PC-9 (cell line): ENCODE results near the gene PTPN1.

Experiments
- EZH2 ChIP-seq: fragments of 200-600 bp; sonication (generic); IDR thresholded peaks from 2 replicates; pipeline ENCODE4 v1.8.0; 2017; ENCODE audit warnings: antibody characterized with exemption, low read depth
- TF ChIP-seq, protein P1 (sequence below): fragments of 200-600 bp; sonication (generic); conservative IDR thresholded peaks from 2 replicates; pipeline ENCODE4 v1.6.1; 2017; ENCODE audit warnings: mixed run types, antibody characterized with exemption, mild to moderate bottlenecking, moderate library complexity

DNA sequence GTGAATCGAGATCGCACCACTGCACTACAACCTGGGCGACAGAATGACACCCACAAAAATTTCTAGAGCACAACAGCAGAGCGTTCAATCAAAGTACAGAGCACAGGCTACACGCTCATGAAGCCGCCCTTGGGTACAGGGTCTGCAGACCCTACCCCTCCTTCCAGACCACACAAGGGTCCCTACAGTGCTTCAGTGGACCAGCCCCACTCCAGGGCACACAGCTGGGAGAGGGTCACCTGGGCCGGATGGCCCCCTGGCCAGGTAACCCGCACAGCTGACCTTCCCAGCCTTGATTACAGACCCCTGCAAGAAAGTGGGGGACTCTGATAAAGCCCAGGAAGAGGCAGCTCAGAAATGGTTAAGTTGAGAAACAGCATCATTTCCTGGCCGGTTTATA, 117.6 kb downstream of the PTPN1 start:
- no peak for TF ChIP-seq EZH2
- TF ChIP-seq, protein P1, sequence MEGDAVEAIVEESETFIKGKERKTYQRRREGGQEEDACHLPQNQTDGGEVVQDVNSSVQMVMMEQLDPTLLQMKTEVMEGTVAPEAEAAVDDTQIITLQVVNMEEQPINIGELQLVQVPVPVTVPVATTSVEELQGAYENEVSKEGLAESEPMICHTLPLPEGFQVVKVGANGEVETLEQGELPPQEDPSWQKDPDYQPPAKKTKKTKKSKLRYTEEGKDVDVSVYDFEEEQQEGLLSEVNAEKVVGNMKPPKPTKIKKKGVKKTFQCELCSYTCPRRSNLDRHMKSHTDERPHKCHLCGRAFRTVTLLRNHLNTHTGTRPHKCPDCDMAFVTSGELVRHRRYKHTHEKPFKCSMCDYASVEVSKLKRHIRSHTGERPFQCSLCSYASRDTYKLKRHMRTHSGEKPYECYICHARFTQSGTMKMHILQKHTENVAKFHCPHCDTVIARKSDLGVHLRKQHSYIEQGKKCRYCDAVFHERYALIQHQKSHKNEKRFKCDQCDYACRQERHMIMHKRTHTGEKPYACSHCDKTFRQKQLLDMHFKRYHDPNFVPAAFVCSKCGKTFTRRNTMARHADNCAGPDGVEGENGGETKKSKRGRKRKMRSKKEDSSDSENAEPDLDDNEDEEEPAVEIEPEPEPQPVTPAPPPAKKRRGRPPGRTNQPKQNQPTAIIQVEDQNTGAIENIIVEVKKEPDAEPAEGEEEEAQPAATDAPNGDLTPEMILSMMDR = no peak
